Right forelimb (tissue), 1 donor: Measurements from ENCODE around the gene SREBF1.

ENCODE experiments used
- DNase-seq: peaks from one replicate; pipeline ENCODE4 v3.0.0-alpha.2; 2018

The SREBF1 gene

DNA sequence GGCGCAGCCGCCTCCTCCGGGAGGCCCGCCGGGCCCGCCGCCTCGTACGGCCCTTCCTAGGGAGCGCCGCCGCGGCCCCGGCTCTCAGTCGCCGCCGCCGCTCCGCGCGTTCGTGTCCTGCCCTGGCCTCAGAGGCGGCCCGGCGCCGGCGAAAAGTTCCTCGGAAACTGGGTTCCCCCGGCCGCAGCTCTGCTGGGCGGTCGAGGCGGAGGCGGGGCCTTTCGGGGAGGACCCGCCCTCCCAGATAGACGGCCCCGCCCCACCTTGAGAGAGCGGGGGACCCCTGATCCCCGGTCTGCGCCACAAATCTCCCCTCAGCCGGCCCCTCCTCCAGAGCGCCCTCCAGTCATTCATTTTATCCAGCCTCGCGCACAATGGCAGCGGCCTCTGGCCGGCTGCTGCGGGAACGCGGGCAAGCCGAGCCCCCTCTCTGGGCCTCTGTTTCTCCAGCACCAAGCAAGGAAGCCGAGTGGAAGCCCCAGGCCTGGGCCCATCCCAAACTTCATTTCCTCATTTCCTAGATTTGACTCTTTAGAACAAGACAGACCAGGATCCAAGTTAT is at the start of gene SREBF1:
Gene SREBF1 (minus strand): TSS at position 169 of the 562 bp plus-strand sequence. CDS start 169 bp downstream, outside the sequence.
- peak; percentile 77 for DNase-seq

DNA sequence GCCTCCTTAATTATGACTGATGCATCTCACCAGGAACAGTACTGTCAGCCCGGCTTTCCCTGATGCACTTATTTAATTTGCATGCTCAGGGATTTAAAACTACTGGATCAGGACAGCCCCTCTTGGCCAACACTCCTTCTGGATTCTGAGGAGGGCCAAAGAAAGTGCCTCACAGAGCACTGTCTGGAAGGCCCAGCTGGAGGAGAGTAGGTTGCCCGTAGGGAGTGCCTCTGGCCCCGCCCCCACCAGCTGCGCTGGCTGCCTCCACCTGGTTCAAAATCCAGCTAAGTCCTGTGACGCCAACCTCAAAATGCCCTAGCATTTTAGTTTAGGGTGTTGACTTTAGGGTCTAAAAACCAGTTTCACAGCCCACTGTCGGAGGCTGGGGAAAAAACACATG is 49.4 kb upstream of the SREBF1 start:
- DNase-seq, result no peak

DNA sequence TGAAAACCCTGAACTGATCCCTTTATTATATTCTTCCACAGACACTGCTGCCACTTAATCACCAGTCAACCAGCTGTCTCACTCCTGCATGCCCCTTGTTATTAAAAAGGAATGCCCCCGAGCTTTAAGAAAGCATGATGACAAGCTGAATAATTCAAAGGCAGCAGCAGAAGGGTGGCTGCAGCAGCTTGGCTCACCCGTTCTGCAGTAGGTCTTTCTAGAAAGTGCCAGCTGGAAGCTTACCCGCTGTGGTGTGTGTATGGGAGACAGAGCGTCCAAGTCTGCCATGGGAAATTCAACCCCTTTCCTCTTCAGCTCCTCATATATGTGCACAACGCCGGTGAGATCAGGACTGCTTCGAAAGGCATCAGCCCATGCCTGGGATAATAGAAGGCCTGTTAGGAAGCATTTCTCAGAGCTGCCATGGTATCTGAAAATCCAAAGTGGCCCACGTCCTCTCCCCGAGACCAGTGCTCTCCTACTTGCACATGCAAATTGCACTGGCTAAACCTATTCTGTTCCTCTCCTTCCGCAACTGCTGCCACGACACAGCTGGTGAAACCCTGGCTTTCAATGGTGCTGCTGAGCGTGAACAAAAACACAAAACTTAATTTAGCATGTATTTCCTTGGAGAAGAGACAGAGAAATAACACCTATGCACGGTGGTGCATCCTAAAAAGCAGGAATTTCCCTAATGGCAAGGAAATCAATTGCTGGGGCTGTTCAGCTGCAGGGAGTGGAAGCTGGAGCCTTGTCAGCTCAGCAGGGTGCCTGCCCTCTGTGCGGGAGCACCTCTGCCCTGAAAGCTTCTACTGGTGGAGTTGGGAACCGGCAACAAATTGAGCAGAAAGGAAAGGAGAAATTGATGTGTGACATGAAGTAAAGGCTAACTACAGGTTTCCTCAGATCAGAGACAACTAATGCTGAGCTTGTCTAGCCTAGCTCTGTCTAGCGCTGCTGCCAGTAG is 47.9 kb upstream of the SREBF1 start:
- DNase-seq, result no peak

DNA sequence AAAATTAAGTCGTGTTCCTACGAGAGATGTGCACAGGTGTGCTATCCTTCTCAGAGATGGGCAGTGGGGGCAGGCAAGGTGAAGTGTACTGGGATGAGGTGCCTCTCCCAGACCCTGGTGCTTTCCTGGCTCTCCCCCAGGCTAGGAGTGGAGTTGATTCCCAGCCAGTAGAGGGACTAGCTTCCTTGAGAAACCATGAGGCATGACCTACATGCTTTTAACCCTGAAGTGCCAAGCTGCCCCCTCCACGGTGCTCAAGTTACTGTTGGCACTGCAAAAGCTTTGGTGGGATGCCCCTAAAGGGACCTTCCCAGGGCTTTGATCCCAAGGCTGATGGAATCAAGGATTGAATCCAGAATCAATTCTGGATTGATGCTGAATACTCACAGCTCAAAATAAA is 47.0 kb upstream of the SREBF1 start:
- DNase-seq, result no peak

DNA sequence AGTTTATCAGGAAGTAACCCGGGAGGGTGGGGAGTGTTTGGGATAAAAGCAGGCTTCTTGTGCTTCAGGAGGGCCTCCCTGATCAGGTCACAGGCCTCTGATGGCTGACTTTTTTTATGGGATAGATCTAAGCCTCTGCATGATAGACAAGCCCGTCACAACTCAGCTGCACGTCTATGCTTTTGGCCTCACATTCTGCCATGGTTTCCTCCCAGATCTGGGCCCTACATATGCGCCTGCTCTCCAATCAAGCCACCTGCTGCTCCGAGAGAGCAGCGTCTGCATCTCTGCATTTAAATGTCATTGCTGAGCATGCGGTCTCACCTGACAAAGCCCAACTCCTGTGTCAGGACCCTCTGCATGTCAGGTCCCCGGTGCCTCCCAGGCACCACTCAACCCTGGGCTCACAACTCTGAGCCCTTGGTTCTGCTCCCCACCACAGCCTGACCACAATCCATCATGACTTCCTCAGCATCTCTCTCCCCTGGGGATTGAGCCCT is 45.3 kb upstream of the SREBF1 start:
- no peak for DNase-seq

DNA sequence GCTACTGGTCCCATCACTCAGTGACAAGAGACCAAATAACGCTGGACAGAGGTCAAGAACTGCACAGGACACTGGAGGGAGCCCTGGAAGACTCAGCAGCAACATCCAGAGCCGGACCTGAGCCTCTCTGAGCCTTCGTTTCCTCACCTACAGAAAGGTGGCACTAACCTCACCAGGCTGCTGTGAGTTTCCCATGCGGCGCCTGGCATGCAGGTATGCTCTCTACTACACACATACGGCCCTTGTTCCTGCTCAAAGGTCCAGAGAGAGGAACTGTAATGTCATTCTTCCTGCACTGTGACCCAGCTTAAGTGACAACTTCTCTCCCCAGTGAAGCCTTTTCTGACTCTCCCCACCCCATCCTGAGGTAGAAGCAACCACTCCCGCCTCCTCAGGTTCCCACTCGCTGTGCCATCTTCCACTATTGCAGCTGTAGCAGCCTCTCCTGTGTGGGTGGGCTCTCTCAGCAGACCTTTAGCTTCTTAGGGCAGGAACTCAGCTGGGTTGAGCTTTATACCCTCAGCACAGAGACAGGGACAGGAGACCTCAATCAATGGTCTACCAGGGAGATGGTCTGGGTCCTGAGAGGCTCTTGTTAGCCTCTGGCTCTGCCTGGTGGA is 43.9 kb upstream of the SREBF1 start:
- no peak for DNase-seq

DNA sequence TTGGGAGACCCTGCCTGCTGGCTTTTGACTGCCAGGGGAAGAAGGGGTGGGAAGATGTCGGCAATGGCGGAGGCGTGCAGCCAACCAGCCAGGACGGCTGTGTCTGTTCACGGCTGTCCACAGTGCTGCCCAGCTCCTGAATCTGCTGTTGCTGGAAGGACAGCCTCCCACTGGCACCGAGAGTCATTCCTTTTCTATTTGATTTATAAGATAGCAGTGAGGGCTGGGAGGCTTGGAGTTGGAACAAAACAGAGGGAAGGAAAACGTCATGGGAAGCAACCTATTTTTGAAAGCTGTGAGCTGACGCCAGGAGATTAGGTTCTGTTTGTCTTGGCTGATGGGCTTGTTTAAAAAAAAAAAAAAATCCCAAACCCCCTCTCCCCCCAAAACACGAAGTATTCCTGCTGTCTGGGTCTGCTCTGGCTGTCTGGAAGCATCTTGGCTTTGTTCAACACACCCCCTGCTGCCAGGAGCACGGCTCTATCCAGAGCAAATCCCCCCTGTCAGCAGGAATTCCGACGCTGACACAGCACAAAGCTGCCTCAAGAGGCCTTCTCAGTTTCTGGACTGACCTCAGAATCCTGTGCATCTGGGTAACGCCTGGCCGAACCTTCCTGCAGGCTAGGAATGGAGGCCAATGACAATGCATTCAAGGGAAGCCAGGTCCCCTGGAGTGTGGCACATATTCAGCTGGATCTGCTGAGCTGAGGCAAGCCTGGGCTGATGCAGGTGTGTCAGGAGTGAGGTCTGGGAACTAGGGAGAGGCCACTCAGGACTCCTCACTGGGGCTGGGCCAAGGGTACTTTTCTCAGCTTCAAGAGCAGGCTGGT is 41.0 kb upstream of the SREBF1 start:
- peak; percentile 84 for DNase-seq

DNA sequence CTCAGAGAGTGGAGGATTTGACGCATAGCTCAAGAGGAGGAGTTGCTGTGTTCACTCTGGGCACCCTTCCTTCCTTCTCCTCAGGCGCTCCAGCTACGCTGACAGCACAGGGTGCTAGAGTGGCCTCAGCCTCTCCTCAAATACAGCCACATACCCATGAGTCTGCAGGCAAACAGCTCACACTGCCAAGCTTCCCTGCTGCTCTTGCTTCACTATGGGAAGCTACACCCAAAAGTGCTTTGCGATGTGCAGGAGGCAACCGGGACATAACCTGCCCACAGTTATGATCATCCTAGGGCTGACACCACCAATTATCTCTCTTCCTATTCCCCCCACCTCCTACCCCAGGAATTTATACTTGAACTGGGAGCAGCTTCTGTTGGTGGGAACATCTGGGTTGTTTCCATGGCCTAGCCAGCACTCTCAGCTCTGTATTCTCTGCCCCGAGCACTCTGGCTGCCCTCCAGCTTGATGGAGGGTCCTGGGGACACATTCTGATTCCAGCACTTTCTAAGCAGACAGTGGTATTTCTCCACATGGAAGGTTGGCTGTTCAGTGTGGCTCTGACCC is 40.3 kb upstream of the SREBF1 start:
- no peak for DNase-seq

DNA sequence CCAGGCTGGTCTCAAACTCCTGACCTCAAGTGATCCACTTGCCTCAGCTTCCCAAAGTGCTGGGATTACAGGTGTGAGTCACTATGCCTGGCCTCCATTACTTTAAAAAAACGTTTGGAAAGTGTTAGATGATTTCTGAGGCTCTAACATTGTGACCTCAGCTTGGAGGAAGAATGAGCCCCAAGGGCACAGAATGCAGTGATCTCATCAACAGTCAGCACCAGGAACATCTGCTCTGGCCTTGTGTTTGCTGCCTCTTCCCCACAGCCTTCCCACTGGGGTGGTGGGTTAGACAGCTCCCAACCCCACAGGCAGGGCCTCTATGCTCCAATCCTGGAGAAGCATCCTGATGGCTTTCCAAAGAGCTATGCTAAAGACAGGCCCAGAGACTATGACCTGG is 37.7 kb upstream of the SREBF1 start:
- no peak for DNase-seq

DNA sequence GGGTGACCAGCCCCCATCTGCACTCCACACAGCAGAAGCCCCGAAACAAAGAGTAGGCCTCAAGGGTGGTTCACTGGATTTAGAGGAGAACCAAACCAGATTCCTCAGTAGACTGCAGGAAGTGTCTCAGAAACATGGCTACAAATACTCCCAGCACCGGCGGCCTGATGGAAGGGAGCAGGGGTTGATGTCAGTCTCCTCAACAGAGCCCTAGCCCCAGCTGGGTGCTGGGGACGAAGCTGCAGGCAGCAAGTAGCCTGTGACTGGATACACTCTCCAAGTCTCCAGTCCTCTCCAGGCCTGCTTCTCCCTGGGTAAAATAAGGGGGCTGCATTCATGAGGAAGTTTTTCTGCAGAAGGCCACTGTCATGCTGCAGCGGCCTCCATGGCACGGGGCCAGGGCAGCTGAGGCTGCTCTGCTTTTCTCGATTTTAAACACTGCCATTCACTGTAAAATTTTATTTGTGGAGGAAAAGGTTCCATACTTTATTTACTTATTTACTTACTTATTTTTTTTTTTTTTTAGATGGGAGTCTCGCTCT is 36.7 kb upstream of the SREBF1 start:
- no peak for DNase-seq

DNA sequence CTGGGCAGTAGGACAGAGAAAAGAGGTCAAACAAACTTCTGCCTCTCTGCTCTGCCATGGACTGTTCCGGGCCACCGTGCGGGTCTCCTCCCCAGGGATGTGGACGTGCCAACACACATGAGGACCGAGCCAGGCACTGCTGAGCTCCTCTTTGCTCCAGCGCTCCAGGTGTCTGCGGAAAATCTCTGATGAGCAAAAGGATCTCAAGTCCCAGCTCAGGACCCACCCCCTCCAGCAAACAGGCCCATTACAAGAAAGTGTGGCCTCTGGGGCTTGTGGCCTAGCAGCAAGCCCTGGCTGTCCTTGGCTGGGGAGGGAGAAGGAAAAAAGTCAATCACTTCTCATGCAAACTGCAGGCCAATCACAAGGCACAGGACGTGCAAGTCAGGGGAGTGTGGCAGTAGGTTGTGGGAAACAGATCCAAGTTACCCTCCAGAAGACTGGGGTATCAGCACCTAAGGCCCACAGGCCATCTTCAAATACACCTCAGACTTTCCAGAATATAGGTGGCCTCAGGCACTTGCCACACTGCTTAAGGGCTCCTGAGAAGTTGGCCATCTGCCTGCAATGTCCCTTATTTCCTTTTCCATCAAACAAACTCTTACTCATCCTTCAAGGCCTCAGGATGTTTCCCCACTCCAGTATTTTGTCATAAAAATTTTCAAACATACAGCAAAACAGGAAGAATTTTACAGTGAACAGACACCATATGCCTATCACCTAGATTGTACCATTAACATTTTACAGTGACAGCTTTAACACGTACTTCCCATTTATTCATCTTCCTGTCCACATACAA is 36.0 kb upstream of the SREBF1 start:
- no peak for DNase-seq

DNA sequence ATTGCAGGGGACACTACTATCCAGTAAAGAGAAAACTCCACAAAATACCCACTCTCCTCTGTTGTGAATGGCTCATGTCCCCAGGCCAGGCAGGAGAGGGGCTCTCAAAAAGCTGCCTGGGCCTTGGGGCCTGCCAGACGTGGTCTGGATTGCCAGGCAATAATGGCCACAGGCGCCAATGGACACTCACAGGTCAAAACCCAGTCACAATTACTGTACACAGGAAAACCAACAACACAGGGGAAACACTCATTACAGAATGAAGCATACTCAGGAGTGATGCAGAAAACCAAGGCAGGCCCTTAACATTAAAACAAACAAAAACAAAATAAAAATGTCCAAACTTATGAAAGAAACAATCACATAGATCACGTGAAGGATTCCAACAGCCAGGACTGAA is 35.1 kb upstream of the SREBF1 start:
- no peak for DNase-seq

DNA sequence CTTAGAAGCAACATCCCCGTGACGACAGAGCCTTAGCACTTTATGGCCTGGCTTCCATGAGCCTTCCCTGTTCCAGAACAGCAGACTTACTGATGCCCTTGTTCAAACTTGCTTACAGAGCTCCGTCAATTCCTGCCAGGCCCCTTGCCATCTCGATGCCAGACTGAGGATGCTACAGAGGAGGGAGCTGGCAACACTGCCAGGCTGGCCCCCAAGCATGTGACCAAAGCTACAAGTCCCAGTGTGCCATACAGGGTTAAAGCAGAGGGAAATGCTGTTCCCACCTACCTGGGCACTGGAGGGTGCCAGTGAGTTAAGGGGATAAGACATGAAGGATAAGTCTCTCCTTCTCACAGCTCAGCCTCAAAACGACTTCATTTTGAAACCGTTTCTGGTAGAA is 33.5 kb upstream of the SREBF1 start:
- DNase-seq, result no peak

DNA sequence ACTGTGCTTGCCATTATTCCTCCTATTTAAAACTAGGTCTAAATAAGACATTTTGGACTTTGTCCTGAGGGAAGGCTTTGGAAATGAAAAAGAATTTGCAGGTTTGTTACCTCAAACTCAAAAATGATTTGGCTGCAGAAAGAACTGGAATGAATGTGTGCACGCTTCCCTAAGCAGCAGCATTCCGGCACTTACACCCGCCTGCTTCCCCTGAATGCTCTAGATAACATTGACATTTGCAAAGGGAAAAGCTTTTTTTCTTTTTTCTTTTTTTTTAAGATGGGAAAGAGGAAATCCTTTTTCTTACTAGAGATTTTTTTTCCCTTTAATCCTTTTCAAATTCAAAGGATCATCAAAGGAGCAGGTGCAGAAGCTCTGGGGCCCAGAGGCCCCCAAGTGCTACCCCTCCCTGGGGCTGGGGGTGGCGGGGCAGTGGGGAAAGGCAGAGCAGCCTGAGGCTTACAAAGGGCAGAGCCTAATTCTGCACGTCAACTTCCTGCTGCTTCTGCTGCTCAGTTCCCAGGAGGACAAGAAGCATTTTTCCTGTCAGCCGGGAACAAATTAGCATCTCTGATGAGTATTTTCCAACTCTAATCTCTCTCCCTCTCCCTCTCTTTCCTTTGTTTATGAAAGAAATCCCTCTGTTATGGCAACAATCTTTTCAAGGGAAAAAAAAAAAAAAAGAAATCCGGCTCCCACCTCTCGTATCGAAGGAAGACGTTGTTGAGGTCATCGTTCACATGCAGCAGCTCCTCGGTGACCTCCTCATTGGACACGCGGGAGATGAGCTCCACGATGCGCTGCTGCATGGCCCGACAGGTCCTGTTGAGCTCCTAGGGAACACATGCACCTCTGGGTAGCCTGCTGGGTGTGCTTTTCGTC is 32.1 kb upstream of the SREBF1 start:
- DNase-seq, result no peak

DNA sequence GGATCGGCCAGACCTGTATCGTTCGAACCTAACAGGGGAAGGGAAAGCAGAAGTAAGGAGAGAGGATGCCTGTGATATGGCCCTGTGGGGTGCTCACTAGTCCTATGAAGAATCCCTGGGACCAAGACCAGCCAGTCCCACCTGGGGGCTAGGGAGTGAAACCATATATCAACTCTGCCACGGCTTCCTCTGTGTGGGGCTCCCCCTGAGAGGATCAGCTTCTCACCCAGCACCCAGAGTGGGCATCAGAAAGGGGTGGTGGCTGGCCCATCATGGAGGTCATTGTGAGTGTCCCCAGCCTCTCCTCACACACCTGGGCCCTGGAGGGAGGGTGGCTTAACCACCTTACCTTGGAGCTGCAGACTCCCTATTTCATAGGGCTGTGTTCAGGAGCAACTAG is 30.1 kb upstream of the SREBF1 start:
- no peak for DNase-seq

DNA sequence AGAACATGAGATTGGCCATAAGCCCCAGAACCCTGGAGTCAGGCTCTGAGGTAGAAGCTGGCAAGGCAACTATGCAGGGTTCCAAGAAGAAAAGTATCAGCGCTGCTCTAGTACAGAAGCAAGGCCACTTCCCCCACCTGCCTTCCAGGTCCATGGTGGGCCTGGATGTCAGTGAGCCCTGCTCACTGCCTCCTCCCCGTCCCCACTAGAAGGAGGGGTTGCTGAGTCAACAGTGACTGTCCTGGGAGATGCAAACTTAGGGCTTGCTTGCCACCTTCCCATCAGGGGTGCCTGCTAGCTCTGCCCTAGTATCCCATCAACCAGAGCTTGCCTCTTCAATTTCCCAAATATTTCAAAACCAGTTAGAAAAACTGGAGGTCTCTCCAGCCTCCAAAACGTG is 29.6 kb upstream of the SREBF1 start:
- DNase-seq, result no peak

DNA sequence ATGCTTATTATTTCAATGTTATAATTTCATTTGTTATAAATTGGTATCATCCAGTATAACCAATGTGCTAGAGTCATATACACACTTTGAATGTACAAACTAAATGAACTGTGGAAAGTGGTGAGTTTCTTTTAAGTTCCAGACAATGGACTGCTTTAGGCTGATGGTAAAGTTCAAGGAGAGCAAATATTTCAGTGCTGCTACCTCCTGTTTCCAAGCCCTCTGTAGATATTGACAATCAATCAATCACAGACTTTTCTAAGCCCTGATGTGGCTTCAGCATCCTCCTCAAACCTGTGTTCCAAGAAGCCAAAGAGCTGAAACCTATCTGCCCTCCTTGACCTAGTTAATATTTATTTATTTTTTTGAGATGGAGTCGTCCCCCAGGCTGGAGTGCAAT is 28.2 kb upstream of the SREBF1 start:
- no peak for DNase-seq

DNA sequence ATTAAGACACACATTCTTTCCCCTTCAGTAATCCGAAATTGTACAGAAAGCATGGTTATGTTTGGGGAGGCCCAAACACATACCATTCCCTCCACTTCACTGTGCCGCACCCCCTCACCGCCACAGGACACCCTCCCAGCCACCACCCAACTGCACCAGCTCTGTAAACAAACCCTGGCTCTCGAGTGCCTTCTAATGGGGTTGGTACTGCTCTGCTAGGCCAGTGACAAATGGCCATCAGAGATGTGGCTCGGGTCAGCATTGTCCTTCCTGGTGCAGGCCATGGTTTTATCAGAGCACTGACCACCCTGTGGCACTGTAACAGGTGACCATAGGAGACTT is 24.0 kb upstream of the SREBF1 start:
- DNase-seq, result no peak

DNA sequence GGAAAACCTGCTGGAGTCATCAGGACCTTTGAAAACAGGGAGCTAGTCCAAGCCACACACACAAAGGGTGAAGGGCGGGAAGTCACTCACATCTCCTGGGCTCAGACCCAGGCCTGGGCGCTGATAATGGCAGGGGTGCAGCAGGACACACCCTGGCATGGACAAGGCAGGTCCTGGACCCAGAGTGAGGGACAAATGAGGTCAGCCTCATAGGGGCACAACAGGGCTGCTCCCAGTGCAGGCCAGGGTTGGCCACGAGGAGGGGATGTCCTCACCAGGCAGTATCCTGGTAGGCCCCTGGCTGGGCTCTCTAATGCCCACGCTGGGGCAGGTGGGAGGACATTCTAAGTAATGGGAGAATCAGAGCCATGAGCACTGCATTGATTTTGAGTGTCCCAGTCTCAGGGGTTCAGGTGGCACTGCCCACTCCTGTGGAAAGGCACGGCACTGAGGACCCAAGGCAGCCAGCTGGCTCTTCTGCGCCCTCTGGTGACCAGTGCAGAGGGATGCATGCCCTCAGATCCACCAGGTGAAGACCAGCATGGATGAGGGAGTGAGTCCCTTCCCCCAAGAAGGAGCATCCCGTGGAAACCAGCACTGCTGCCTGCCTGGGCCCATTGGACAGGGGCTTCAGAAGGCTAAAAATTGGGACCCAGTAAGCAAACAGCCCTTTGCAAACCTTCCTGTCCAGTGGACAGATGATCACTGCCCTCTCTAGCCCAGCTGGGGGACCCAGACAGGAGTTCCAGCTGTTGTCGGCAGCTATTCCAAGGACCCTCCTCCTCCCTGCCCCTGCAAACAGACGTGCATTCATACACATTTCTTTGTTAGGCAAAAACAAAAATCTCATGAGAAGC is 23.4 kb upstream of the SREBF1 start:
- peak; percentile 79 for DNase-seq
